Muscle layer of colon (tissue), 2 donors: ENCODE measurements around the gene SOBP.
A peak's percentile ranks its signal among the peaks of the same experiment; 100 is the strongest.

ENCODE experiments used
- H3K27ac ChIP-seq: one replicate; pipeline ENCODE4 v1.7.0; 2013; ENCODE audit warnings: low read depth, mild to moderate bottlenecking, low read length, moderate library complexity
- H3K27me3 ChIP-seq, 2 donors: one replicate each; pipeline ENCODE4 v1.7.0; 2013; ENCODE audit warnings: low read length in 2 of 2, mild to moderate bottlenecking in 2 of 2; ENCODE audit not compliant: insufficient read depth in 2 of 2, control insufficient read depth in 1 of 2
- H3K36me3 ChIP-seq: one replicate; pipeline ENCODE4 v1.7.0; 2013; ENCODE audit warnings: mild to moderate bottlenecking, low read length; ENCODE audit not compliant: insufficient read depth
- H3K4me1 ChIP-seq: one replicate; pipeline ENCODE4 v1.7.0; 2013; ENCODE audit warnings: mild to moderate bottlenecking, low read length; ENCODE audit not compliant: insufficient read depth
- H3K4me3 ChIP-seq, 2 donors: one replicate each; pipeline ENCODE4 v1.7.0; 2013; ENCODE audit warnings: low read length in 2 of 2, low read depth in 1 of 2, mild to moderate bottlenecking in 1 of 2, moderate library complexity in 1 of 2
- H3K9ac ChIP-seq: one replicate; pipeline ENCODE4 v1.7.0; 2013; ENCODE audit warnings: low read length
- H3K9me3 ChIP-seq: one replicate; pipeline ENCODE4 v1.7.0; 2013; ENCODE audit warnings: mild to moderate bottlenecking, low read length
- donor health status: abdominal sarcoma.
- donor health status: Adenocarcinoma of cecum.

Gene SOBP

GRCh38 chr6:107657755-107658461, 168.0 kb downstream of the SOBP start:
- peaks cover 3% of the 10 kb centered on the region for H3K4me1 ChIP-seq
- no peaks in the 10 kb centered on the region for H3K9me3 ChIP-seq
- no peak overlapping the region for H3K9ac ChIP-seq
- H3K4me3 ChIP-seq, result peak overlapping the region in 1 of 2 donors; percentile 4
- H3K36me3 ChIP-seq, result no peaks in the 10 kb centered on the region
- H3K27ac ChIP-seq, result peak overlapping the region; percentile 55
- no peaks in the 10 kb centered on the region for H3K27me3 ChIP-seq

- Histone ChIP-seq H3K27ac (no peak overlapping the region), H3K9ac (no peak overlapping the region)
Measured at GRCh38 chr6:107658920-107659865, 169.3 kb downstream of the SOBP start.

GRCh38 chr6:107660839-107661238, 170.9 kb downstream of the SOBP start:
- Histone ChIP-seq H3K9me3 (no peaks in the 10 kb centered on the region), H3K27ac (no peak overlapping the region), H3K4me3 (no peak overlapping the region), H3K27me3 (no peaks in the 10 kb centered on the region), H3K4me1 (no peaks in the 10 kb centered on the region), H3K36me3 (no peaks in the 10 kb centered on the region), H3K9ac (no peak overlapping the region)

More at GRCh38 chr6:107658920-107659865, 169.3 kb downstream of the SOBP start:
- Histone ChIP-seq H3K27me3 (no peaks in the 10 kb centered on the region), H3K9me3 (no peaks in the 10 kb centered on the region), H3K4me1 (no peaks in the 10 kb centered on the region), H3K36me3 (no peaks in the 10 kb centered on the region), H3K4me3 (no peak overlapping the region)

- Histone ChIP-seq H3K36me3 (no peaks in the 10 kb centered on the region), H3K4me1 (no peaks in the 10 kb centered on the region), H3K4me3 (no peak overlapping the region), H3K9ac (no peak overlapping the region), H3K27ac (no peak overlapping the region), H3K27me3 (no peaks in the 10 kb centered on the region), H3K9me3 (no peaks in the 10 kb centered on the region)
Measured at GRCh38 chr6:107661291-107661690, 171.4 kb downstream of the SOBP start.

GRCh38 chr6:107662333-107662732, 172.4 kb downstream of the SOBP start:
- H3K27ac ChIP-seq, result no peak overlapping the region
- H3K9ac ChIP-seq, result no peak overlapping the region
- H3K4me1 ChIP-seq, result no peaks in the 10 kb centered on the region
- no peaks in the 10 kb centered on the region for H3K36me3 ChIP-seq
- H3K27me3 ChIP-seq, result no peaks in the 10 kb centered on the region
- no peak overlapping the region for H3K4me3 ChIP-seq
- no peaks in the 10 kb centered on the region for H3K9me3 ChIP-seq

GRCh38 chr6:107663308-107663707, 173.4 kb downstream of the SOBP start:
- H3K4me1 ChIP-seq, result no peaks in the 10 kb centered on the region
- no peaks in the 10 kb centered on the region for H3K27me3 ChIP-seq
- no peak overlapping the region for H3K27ac ChIP-seq
- H3K36me3 ChIP-seq, result no peaks in the 10 kb centered on the region
- no peak overlapping the region for H3K9ac ChIP-seq
- H3K4me3 ChIP-seq, result no peak overlapping the region
- no peaks in the 10 kb centered on the region for H3K9me3 ChIP-seq

GRCh38 chr6:107665382-107665781, 175.5 kb downstream of the SOBP start:
- H3K36me3 ChIP-seq, result no peaks in the 10 kb centered on the region
- no peak overlapping the region for H3K27ac ChIP-seq
- no peak overlapping the region for H3K4me3 ChIP-seq
- no peaks in the 10 kb centered on the region for H3K4me1 ChIP-seq
- no peaks in the 10 kb centered on the region for H3K9me3 ChIP-seq
- H3K9ac ChIP-seq, result no peak overlapping the region
- no peaks in the 10 kb centered on the region for H3K27me3 ChIP-seq

GRCh38 chr6:107666084-107666980, 176.4 kb downstream of the SOBP start:
- H3K27ac ChIP-seq, result no peak overlapping the region
- no peak overlapping the region for H3K4me3 ChIP-seq
- no peak overlapping the region for H3K9ac ChIP-seq
- H3K4me1 ChIP-seq, result peaks cover 7% of the 10 kb centered on the region
- H3K9me3 ChIP-seq, result no peaks in the 10 kb centered on the region
- H3K36me3 ChIP-seq, result no peaks in the 10 kb centered on the region
- H3K27me3 ChIP-seq, result no peaks in the 10 kb centered on the region

GRCh38 chr6:107666981-107667601, 177.2 kb downstream of the SOBP start:
- no peak overlapping the region for H3K27ac ChIP-seq

GRCh38 chr6:107667790-107668189, 177.9 kb downstream of the SOBP start:
- Histone ChIP-seq H3K4me1 (peaks cover 10% of the 10 kb centered on the region), H3K27me3 (no peaks in the 10 kb centered on the region), H3K9ac (no peak overlapping the region), H3K36me3 (no peaks in the 10 kb centered on the region), H3K4me3 (no peak overlapping the region), H3K27ac (no peak overlapping the region), H3K9me3 (no peaks in the 10 kb centered on the region)

More at GRCh38 chr6:107666981-107667601, 177.2 kb downstream of the SOBP start:
- H3K4me3 ChIP-seq, result no peak overlapping the region
- H3K4me1 ChIP-seq, result peaks cover 10% of the 10 kb centered on the region
- H3K36me3 ChIP-seq, result no peaks in the 10 kb centered on the region
- H3K9ac ChIP-seq, result no peak overlapping the region
- H3K9me3 ChIP-seq, result no peaks in the 10 kb centered on the region
- no peaks in the 10 kb centered on the region for H3K27me3 ChIP-seq
